ENCODE results near the gene TEKTIP1. TPM values are rescaled to one million over a fixed set of nuclear protein-coding genes. Genes with fewer than 3 reads are reported as not detected.

TEKTIP1 gene
- total and polyA plus RNA-seq, 9 of the 15 experiments (the other 6 are each of a cell fraction or from before 2014, with no cell fraction given): 0.66 TPM; not detected in 8

DNA sequence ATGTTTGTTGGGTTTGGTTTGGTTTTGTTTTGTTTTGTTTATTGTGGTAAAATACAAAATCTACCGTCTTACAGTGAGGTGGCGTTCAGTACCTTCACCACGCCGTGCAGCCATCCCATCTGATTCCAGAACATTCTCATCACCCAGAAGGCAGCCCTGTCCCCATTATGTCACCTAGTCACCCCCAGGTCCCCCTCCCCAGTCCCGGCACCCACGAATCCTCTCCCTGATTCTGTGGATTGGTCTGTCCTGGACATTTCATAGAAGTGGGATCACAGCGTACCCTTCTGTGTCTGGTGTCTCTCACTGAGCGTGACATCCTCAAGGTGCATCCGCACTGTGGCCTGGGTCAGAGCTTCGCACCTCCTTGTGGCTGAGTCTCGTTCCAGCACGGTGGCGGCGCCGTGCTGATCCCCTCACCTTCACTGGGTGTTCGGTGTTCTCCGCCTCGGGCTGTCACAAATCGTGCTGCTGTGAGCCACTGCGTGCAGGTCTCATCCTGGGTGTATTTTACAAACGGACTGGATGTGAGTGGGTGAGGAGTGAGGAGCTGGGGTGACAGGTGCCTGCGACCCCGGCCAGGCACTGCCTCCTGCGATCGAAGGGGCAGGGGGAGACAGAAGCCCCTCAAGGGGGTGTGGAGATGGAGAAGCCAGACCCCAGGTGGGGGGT, 580 bp upstream of the TEKTIP1 start (continued):
- TF ChIP-seq PCBP2 (IDR thresholded peaks at IDR 0.05; ENCODE audit: low read depth, low read length, poor library complexity, severe bottlenecking) (no peak), ZBTB33 (CRISPR knock-in tag; IDR thresholded peaks at IDR 0.05) (peak; percentile 97), MYBL2 (IDR thresholded peaks at IDR 0.05; ENCODE audit: low read depth) (no peak), MYBL2 (CRISPR knock-in tag; IDR thresholded peaks at IDR 0.05; ENCODE audit: borderline replicate concordance) (no peak), FIP1L1 (IDR thresholded peaks at IDR 0.05; ENCODE audit: low read depth, low read length, poor library complexity, severe bottlenecking) (peak; percentile 7), MAFK (IDR thresholded peaks at IDR 0.05; ENCODE audit: low read length) (no peak), PHTF2 (CRISPR knock-in tag; IDR thresholded peaks at IDR 0.05) (no peak), POLR2A (conservative IDR thresholded peaks at IDR 0.05) (peak; percentile 38), MLLT1 (IDR thresholded peaks at IDR 0.05) (no peak)
- TF ChIP-seq, protein P1, sequence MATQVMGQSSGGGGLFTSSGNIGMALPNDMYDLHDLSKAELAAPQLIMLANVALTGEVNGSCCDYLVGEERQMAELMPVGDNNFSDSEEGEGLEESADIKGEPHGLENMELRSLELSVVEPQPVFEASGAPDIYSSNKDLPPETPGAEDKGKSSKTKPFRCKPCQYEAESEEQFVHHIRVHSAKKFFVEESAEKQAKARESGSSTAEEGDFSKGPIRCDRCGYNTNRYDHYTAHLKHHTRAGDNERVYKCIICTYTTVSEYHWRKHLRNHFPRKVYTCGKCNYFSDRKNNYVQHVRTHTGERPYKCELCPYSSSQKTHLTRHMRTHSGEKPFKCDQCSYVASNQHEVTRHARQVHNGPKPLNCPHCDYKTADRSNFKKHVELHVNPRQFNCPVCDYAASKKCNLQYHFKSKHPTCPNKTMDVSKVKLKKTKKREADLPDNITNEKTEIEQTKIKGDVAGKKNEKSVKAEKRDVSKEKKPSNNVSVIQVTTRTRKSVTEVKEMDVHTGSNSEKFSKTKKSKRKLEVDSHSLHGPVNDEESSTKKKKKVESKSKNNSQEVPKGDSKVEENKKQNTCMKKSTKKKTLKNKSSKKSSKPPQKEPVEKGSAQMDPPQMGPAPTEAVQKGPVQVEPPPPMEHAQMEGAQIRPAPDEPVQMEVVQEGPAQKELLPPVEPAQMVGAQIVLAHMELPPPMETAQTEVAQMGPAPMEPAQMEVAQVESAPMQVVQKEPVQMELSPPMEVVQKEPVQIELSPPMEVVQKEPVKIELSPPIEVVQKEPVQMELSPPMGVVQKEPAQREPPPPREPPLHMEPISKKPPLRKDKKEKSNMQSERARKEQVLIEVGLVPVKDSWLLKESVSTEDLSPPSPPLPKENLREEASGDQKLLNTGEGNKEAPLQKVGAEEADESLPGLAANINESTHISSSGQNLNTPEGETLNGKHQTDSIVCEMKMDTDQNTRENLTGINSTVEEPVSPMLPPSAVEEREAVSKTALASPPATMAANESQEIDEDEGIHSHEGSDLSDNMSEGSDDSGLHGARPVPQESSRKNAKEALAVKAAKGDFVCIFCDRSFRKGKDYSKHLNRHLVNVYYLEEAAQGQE (IDR thresholded peaks at IDR 0.05; ENCODE audit: borderline replicate concordance): no peak
- TF ChIP-seq, protein P1 (CRISPR knock-in tag; IDR thresholded peaks at IDR 0.05; ENCODE audit: low read depth): no peak
- TF ChIP-seq, protein P2, sequence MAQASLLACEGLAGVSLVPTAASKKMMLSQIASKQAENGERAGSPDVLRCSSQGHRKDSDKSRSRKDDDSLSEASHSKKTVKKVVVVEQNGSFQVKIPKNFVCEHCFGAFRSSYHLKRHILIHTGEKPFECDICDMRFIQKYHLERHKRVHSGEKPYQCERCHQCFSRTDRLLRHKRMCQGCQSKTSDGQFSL (CRISPR knock-in tag; IDR thresholded peaks at IDR 0.05): no peak
- TF ChIP-seq, protein P2 (tag; IDR thresholded peaks at IDR 0.05): no peak
- TF ChIP-seq, protein P3, sequence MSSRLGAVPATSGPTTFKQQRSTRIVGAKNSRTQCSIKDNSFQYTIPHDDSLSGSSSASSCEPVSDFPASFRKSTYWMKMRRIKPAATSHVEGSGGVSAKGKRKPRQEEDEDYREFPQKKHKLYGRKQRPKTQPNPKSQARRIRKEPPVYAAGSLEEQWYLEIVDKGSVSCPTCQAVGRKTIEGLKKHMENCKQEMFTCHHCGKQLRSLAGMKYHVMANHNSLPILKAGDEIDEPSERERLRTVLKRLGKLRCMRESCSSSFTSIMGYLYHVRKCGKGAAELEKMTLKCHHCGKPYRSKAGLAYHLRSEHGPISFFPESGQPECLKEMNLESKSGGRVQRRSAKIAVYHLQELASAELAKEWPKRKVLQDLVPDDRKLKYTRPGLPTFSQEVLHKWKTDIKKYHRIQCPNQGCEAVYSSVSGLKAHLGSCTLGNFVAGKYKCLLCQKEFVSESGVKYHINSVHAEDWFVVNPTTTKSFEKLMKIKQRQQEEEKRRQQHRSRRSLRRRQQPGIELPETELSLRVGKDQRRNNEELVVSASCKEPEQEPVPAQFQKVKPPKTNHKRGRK (tag; IDR thresholded peaks at IDR 0.05): no peak

Measured in K562 (cell line).